Globus pallidus (tissue), 1 donor: ENCODE data around the gene CPLANE2.
"Not testable (repeated sequence)": the region's sequence is repeated elsewhere in the genome, so short reads cannot be mapped to it uniquely, and the experiment has no call there.

Source experiments
- DNase-seq: peaks from one replicate; pipeline ENCODE4 v3.0.0-alpha.2; 2015; ENCODE audit warnings: low spot score

Gene CPLANE2, protein sequence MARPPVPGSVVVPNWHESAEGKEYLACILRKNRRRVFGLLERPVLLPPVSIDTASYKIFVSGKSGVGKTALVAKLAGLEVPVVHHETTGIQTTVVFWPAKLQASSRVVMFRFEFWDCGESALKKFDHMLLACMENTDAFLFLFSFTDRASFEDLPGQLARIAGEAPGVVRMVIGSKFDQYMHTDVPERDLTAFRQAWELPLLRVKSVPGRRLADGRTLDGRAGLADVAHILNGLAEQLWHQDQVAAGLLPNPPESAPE

DNA sequence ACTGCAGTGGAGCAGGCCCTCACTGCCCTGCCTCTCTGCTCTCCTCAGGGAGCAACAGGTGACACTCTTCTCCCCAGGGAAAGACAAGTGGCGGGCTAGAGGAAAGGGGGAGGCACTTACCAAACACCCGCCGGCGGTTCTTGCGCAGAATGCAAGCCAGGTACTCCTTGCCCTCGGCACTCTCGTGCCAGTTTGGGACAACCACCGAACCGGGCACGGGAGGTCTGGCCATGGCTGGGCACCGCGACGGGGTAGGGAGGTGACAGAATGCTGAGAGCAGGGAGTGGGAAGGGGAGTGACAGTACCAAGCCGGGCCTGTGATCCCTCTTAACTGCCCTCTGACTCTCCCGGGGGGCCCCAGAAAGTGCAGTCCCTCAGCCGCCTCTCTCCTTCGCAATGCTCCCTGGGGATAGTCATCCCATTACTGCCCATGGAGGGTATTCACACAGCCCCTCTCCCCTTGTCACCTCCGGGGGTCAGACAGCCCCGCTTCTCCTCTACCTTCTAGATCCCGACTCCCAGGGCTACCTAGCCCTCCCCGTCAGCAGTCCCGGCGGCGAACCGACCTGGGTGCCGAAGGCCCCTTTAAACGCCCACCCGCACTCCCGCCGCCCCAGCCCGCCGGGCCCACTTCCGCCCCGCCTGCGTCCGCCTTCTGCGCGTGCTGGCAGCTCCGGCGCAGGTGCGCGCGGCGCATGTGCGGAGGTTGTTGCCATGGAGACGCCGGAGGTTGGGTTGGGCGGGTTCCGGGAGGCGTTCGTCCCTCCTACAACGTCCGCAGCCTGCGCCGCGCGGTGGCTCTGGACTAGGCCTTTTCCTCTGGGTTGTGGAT, at the start of gene CPLANE2:
Gene CPLANE2 (minus strand): TSS at position 673 of the 832 bp plus-strand sequence. CDS start 441 bp downstream, at position 232.
- DNase-seq: peak; percentile 72

DNA sequence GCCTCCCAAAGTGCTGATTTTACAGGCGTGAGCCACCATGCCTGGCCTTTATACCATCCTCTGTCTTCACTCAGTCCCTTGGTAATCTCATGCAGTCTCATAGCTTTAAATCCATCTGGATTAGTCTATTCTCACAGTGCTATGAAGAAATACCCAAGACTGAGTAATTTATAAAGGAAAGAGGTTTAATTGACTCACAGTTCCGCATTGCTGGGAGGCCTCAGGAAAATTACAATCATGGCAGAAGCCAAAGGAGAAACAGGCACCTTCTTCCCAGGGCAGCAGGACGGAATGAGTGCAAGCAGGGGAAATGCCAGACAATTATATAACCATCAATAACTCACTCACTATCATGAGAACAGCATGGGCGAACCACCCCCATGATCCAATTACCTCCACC, 49.1 kb upstream of the CPLANE2 start:
- no peak for DNase-seq

DNA sequence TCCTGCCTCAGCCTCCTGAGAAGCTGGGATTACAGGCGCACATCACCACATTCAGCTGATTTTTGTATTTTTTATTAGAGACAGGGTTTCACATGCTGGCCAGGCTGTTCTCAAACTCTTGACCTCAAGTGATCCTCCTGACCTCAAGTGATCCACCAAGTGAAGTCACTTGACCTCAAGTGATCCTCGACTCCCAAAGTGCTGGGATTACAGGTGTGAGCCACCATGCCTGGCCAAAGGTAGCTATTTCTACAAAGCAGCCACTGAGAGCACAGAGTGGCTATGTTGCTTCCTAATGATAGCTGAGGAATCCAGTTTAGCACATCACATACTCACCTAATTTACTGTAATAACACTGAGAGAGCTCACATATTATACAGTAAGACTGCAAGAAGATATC, 44.8 kb upstream of the CPLANE2 start:
- DNase-seq: no peak

DNA sequence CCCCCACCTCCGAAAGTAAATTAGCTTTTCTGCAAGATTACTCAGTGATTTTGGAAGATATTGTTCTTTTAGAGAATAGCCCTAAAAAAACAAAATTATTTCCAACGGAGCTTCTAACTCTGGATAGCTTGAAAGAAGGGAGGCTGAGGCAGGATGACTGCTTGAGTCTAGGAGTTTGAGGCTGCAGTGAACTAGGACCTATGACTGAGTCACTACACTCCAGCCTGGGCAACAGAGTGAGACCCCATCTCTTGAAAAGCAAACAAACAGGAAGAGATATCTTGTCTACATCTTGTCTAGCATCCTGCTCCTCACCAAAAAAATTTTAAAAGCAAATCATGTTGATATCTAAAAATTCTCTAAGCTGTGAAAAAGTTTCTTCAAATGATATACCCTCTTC, 42.2 kb upstream of the CPLANE2 start:
- DNase-seq: no peak

DNA sequence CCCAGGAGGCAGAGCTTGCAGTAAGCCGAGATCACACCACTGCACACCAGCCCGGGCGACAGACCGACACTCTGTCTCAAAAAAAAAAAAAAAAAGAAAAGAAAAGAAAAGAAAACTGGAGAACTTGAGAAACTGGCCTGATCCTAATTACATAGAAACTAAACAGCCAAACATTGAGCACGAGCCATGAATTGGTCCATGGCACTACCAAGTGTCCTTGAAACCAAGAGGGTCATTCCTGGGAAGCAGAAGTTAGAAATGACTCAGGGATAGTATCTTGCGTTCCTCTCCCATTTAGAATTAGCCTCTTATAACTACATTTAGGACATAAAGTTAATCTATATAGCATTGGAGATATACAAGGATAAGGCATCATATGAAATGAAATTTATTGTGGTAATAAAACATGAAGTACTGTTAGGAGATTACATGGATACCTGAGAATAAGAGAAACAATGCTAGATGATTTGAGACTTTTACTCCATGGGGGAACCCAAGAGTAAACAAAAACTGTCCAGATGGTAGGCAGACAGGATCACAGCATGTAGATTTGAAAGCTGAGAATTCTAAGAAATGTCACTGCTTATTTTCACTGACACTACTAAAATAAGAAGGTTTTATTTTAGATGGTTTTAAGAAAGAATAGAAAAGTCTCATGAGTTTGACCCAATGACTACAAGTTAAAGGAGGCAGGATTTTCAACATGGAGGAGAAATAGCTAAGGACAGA, 39.5 kb upstream of the CPLANE2 start:
- no peak for DNase-seq

DNA sequence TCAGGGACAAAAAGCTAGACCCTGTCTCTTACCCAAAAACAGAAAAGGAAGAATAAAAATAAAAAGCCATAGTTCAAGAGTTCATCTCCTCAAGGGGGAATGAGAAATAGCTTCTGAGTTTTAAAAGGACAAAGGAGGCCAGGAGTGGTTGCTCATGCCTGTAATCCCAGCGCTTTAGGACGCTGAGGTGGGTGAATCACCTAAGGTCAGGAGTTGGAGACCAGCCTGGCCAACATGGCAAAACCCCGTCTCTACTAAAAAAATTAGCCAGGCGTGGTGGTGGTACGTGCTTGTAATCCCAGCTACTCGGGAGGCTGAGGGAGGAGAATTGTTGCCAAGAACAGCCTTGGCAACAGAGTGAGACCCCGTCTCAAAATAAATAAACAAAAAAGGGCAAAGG, 38.6 kb upstream of the CPLANE2 start:
- no peak for DNase-seq

DNA sequence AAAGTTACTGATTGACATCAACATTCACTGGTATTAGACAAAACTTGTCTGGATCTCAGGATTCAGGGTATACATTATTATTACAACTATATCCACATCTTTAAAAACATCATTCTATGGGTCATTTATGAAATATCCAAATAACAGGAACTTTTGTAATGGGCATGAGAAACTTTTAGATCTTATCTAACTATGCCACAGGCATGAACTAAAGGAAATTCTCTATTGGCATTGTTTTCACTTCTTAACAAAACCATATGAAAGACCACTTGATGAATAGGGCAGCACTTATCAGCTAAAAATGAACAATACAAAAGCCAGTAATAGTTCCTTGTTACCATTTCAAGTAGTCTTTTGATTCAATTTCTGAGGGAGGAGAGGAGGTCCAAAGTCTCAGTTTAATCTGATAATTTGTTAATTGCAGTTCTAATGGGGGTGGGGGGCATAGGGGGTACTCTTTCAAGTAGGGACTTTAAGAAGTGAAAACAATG, 30.8 kb upstream of the CPLANE2 start:
- no peak for DNase-seq

DNA sequence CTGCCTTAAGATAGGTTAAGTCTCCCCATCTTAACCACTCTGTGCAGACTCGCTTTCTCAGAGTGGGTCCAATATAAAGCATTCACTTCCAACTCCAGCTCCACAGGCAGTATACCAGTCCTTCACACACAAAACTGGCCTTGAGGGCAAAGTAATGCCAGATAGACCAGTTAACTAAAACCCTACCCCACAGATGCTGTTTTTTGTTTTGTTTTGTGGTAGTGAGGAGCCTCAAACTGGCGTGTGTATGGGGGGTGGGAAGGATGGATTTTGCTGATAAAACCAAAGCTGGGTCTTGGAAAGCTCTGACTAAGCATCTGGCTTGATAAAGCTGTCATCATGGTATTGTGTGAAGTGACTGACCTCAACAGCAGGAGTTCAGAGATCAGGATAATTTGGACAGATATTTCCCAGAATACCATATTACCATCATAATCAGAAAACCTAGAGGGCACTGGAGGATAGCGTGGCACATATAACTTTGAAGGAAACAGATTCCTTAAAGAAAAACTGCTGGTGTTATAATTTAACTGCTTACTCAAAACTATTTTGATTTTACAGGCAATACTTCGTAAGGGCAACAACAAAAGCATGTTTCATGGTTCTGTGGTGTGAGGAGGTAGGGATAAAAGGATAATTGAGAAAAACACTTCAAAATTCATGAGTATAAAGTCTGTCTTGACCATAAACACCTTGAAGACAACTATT, 29.6 kb upstream of the CPLANE2 start:
- no peak for DNase-seq

DNA sequence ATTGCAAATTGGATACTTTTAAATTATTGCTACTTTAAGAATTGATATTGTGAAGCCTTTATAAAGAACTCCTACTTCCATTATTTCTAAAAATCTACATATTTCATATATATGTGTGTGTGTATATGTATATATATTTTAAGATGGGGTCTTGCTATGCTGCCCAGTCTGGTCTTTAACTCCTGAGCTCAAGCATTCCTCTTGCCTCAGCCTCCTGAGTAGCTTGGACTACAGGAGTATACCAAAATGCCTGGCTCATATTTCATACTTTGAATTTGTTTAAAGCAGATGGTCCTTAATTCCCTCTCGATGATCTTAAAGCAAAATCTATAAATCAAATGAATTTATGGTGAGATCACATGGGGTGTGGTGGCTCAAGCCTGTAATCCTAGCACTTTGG, 25.1 kb upstream of the CPLANE2 start:
- no peak for DNase-seq

DNA sequence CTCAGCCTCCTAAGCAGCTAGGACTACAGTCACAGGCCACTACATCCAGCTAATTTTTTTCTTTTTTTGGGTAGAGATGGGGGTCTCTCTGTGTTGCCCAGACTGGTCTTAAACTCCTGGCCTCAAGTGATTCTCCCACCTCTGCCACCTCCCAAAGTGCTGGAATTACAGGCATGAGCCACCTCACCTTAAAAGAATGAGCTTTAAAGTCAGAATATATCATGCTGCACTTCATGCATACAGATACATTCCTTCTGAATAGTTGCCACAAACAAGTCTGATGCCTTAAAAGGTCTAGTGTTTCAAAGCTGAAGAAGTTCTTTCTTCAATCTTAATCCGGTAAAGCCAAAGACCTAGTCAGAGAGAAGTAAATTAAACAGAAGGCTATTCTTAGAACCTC, 23.8 kb upstream of the CPLANE2 start:
- DNase-seq: no peak

DNA sequence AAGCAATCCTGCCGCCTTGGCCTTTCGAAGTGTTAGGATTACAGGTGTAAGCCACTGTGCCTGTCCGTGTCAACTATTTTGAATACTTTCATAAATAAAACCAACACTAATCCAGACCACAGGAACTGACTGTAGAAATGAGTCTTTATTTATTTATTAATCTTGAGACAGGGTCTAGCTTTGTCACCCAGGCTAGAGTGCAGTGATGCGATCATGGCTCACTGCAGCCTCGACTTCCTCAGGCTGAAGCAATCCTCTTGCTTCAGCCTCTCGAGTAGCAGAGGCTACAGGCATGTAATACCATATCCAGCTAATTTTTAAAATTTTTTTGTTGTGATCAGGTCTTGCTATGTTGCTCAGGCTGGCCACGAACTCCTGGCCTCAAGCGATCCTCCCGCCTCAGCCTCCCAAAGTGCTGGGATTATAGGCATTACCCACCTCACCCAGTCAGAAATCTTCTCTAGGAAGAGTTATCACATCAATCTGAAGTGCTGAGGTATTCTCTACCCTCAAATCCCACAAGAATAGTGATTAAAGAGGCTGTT, 21.7 kb upstream of the CPLANE2 start:
- DNase-seq: no peak

DNA sequence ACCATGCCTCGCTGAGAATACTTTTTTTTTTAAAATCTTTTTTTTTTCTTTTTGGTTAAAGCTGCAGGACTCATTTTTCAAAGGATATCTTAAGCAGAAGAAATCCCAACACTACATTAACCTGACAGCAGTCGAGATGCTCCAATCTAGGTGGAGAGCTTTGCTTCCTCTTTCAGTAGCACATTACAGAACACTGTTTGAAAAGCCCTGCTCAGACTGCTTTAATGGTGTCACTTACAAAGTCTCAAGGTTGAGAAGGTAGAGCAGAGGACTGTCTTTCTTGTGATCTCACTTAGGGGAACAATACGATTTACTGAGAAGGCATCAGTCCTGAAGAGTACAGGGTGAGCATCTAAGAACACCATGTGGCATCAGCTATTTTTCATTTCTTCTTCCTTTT, 21.0 kb upstream of the CPLANE2 start:
- no peak for DNase-seq

DNA sequence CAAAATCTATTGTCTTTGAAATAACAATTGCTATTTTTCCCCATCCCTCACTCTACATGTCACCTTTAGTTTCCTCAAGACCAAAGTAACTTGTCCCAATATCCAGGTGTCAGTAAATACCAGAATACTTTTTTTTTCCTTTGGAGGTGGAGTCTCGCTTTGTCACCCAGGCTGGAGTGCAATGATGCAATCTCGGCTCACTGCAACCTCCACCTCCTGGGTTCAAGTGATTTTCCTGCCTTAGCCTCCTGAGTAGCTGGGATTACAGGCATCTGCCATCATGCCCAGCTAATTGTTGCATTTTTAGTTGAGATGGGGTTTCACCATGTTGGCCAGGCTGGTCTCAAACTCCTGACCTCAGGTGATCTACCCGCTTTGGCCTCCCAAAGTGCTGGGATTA, 20.6 kb upstream of the CPLANE2 start:
- not testable (repeated sequence) for DNase-seq

DNA sequence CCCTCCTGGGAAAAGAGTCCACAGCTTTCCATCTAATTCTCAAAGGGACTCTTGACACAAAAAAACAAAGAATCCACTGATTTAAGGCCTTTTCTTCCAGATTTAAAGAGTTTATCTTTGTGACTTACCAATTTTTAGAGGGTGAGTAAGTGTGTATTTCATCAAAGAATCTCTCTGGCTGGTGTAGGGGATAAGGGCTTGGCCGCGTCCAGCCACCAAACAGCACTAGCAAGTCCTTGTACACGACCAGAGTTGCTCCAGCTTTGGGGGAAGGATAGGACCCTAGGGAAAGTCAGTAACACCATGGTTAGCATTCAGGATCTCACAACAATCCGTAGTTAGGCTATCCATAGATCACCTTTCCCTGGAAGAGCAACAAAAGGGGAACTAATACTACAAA, 19.5 kb upstream of the CPLANE2 start:
- DNase-seq: no peak

DNA sequence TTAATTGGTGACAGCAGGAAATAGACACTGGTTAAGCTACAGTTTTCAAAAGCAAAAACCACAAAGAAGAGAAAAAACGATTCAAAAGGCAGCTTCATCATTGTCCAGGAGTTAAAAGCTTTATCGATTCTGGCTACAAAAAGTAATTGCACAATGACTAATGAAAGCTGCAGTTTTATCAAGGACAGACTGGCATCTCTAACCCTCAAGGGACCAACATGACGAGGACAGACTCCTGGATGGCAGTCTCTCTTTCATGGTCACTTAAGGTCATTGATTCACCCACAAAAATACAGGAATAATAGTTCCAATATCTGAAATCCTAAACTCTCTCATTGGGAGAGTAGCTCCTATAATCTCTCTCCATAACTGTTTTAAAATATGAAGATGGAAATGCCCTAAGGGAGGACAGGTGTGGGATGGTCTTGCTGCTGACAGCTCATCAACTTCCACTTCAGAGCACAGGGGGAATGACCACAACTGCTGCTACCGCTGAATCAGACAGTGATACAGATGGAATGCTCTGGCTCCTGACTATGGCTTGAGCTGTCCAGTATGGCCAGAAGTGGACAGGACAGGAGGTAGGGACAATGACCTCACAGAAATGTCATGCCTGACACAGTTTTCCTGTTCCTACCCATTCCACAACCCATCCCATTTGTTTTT, 17.4 kb upstream of the CPLANE2 start:
- no peak for DNase-seq

DNA sequence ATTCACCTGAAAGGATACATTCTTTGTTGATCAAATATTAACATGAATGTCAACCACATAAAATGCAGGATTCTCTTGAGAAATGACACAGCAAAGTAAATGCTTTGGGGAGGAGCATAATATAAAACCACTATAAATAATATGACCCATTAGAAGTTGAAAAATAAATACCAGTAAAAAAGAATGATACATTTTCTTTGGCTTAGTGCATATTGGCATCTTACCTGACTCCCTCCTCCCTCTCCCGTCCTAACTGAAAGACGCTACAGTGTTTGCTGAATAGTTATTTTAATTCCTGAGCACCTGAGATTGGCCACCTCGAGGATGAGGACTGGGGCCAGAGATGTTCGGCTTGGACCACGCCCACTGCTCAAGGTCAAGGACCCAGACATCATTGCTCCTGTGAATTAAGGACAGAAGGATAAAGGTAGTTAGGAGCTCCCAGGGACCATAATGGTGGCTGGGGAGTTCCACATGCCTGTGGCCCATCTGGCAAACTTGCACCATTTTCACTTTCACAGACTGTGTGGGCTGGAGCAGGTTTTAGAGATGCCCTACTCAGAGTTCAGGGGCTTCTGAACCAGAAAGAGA, 16.4 kb upstream of the CPLANE2 start:
- no peak for DNase-seq

DNA sequence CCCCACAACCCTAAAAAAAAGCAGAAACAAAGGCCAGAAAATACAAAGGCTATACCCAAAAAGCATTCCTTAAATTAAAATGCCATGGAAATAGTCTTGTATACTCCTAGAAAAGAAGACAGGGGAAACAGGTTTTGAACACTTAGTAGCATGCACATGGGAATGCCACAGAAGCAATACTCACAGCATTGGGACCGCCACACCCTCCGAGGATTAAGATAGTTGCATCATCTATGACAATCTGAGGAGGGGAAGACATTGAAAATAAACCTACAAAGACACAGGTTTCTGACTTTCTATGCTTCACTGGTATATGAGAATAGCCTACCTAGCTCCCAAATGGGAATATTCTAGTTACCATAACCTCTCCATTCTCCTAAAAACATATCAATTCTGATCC, 15.9 kb upstream of the CPLANE2 start:
- no peak for DNase-seq

DNA sequence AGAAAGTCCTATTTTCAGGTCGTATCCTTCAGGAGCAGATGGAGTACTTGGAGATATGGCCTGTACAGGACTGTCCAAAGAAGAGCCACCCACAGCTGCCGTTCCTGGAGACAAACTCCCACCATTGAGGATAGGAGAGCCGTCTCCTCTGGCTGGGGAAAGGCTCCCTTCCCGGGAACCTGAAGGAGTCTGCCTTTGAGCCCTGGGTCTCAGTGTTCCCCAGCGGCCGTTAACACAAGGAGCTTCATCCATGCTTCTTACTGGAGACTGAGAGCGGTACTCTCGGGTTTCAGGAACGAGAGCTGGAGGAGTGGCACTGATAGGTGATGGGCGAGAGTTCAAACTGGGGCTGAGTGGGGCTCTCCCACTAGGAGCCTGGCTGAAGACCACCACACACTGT, 14.4 kb upstream of the CPLANE2 start:
- no peak for DNase-seq

DNA sequence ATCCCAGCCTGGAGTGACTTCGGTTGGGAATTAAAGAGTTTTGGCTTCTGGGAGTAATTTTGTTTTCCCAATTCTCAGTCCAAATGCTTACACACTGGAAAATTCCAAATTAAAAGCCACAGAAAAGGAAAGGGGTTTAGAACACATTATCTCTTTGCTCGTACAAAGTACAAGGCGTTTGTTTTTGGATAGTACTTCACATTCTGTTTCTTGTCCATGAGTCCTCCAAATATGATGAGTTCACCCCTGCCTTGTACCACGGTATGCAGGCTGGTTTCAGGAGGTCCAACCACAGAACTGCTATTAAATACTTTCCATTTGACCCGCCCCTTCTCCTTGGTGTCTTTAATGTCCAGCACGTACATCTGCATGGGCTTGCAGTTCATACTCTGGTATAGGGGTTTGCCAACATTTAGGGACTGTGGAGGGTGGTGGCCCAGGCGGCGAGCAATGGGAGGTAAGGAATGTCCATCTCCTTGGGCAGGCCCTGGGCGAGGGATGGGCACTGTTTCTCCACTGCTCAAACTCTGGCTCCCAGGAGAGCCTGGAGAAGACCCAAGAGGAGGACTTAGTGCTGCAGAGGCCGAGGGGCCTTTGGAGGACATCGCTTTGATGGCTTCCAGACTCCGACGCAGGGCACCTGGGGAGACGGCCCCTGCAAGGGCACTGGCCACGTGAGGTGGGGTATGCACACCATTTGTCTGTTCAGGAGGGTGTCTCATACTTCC, 13.7 kb upstream of the CPLANE2 start:
- no peak for DNase-seq

DNA sequence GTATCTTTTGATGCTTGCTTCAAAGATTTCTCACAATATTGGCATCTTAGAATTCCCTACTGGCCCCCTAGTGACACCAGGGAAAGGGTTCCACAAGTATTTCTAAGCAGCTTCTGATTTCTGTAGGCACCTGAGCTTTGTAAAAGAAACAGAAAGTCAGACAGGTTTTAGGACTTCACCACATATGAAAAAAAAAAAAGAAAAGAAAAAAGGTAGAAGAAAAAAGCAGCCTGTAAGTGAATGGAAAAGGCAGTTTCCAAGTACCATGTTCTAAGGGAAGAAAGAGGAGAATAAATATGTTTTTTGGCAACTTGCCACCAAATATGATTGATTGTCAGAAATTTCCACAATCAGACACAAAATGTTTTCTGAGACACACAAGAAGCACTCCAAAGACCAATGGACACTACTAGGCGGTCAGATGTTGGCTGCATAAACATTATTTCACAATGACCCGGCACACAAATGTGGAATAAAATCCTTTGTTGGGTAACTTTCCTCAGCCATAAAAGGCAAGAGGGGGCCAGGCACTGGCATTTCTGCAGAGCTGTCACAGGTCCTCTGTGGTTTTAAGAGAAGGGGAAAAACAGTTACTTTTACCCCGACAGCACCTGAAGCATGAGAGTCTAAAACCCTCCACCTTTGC, 12.7 kb upstream of the CPLANE2 start:
- DNase-seq: no peak
